Measurements from ENCODE around the gene ZNF670.

- no peak for TF ChIP-seq CTCF (IDR thresholded peaks at IDR 0.05)
- TF ChIP-seq POLR2A (IDR thresholded peaks at IDR 0.05): no peak
- no peak for TF ChIP-seq POLR2AphosphoS5 (IDR thresholded peaks at IDR 0.05)
Observed at GRCh38 chr1:247043406-247043805, 35.2 kb downstream of the ZNF670 start.

All from breast epithelium (tissue), 3 donors.